ENCODE data around the gene GREB1.
"Not testable (repeated sequence)": the region's sequence is repeated elsewhere in the genome, so short reads cannot be mapped to it uniquely, and the experiment has no call there.

Gene GREB1

GRCh38 chr2:11646530-11646929 is 112.7 kb downstream of the GREB1 start:
- no peak for DNase-seq

DNA sequence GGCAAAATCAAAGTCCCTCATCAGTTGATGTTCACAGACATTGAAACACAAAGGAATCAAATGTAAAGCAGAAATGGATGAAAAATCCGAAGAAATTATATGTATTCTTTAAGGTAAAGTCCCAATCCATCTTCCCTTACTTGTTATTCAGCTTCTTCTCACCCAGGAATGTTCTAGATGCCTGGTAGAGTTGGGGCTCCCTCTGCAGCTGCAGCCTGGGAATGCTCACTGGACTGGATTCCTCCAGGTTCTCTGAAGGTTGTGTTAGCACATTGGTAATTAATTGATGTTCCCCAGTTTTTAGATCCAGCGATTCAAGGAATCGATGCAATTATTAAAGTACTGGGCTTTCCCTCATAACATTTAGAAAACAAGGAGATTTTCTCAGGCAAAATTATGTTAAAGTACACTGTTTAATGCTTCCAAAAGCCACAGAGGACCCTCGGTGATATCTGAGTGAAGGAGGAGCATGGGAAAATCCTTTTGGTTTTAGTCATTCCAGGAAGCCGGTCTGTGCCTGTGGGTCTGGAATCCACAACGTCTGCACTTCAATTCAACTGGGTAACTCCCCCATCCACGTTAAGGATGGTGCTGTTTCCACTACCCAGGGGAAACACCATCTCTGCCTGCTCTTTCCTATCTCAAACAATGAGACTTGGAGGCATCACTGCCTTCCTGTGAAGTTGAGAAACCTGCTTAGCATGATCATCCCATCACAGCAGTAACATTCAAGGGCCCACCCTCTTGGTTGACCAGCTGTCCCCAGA is 114.2 kb downstream of the GREB1 start:
- no peak for DNase-seq

GRCh38 chr2:11649093-11649492 is 115.2 kb downstream of the GREB1 start:
- DNase-seq = no peak

GRCh38 chr2:11651856-11652548 is 118.2 kb downstream of the GREB1 start:
- no peak for DNase-seq

GRCh38 chr2:11652553-11652952 is 118.7 kb downstream of the GREB1 start:
- DNase-seq = no peak

GRCh38 chr2:11655495-11655894 is 121.7 kb downstream of the GREB1 start:
- DNase-seq = no peak

DNA sequence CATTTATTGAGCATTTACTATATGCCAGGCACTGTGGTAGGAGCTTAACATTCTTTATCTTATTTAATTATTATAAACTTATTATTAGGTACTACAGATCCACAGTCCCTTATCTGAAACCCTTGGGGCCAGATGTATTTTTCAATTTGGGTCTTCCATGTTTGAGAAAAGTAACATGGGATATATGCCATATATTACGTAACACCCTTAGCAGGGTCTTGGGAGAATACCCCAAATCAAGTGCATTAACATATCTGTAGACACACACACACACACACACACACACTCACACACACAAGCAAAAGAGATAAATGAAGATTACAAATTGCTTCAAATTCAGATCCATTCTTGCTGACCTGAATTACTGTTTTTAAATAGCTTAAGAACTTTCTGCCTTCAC is 122.4 kb downstream of the GREB1 start:
- no peak for DNase-seq

- DNase-seq = no peak
Measured at GRCh38 chr2:11656671-11657101, 122.8 kb downstream of the GREB1 start.

DNA sequence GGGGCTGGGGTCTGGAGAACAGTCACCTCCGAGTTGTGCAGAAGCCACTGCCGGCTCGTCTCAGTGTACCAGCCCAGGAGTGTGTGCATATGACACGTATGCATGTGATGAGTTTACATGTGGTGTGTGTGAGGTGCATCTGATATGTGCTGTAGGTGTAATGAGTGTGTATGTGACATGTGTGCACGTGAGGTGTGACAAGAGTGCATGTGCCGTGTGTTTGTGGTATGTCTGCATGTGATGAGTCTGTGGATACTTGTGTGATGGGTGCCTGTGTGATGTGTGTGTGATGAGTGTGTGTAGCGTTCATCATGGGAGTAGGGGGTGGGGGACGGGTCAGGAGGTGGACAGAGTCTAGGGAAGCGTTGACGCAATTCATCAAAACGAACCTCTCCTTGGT is 123.3 kb downstream of the GREB1 start:
- no peak for DNase-seq

DNA sequence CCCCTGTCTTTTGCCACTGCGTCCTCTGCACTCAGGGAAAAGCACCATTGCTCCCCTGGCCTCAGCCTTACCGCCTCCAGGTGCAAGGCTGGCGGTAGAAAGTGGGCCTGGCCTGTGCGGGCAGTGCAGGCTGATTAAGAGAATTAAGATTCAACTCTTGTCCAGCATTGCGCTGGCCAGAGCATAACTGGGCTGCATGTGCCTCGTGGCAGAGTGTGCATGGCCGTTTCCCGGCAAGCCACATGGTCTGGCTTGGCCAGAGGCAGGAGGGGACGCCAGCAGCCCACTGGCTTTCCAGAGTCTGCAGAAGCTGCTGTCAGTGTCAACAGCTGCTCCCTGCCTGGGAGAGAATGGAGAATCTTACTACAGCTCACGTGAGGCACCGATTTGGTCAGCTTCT is 123.8 kb downstream of the GREB1 start:
- no peak for DNase-seq

GRCh38 chr2:11658208-11659114 is 124.6 kb downstream of the GREB1 start:
- DNase-seq = no peak

GRCh38 chr2:11659115-11659475 is 125.2 kb downstream of the GREB1 start:
- DNase-seq = no peak

DNA sequence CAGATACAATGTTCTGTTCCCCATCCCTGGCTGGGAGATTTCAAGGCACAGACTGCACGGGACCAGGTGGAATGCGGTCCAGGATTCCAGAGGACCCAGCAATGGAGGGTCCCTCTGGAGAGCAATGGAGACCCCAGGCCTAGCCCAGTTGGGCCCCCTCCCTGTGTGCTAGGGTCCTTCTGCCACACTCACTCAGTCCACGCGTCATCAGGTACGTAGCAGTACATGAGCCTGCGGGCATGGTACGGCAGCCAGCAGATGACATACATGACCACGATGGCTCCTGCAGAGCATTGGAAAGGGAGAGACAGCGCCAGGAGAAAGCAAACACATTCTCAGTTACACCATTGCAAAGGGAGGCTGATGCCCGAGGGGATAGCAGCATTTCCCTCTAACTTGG is 126.0 kb downstream of the GREB1 start:
- DNase-seq = no peak

GRCh38 chr2:11660396-11660795 is 126.6 kb downstream of the GREB1 start:
- DNase-seq = not testable (repeated sequence)

DNA sequence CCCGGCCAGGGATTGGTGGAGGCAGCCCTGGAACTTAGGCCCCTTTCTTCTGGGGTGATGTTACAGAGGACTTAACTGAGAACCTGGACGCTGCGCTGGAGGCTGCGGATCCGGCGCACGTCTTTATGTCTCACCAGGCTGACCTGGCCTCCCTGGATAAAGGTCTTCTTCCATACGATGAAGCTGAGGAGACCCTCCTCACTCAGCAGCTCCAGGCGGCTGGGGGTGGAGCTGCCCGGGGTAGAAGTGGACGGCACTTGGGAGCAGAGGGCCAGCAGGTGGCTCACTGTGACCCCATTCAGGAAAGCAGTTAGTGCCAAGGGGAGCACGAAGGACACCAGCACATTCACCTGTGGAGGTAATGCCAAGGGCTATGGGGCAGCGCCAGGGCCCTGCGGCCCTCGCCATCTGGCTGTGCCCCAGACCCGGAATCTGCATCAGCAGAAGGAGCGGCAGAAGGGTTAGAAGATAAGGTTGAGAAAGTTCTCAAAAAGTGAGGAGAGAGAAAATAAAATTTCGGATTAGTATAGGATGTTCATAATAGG is 128.1 kb downstream of the GREB1 start:
- DNase-seq = no peak

DNA sequence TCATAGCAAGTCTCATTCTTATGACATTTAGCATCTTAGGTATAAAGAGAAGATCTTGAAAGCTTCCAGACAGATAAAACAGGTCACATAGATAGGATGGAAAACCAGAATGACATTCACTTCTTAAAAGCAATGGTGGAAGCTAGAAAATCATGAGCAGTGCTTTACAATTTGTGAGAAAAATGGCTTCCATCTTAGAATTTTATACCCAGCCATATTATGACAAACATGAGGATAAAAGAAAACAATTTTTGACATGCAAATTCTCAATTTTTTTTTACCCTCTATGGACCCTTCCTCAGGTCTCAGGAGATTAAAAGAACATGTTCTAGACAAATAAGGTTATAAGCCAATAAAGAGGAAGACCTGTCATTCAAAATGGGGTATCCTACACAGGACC is 129.0 kb downstream of the GREB1 start:
- no peak for DNase-seq

DNA sequence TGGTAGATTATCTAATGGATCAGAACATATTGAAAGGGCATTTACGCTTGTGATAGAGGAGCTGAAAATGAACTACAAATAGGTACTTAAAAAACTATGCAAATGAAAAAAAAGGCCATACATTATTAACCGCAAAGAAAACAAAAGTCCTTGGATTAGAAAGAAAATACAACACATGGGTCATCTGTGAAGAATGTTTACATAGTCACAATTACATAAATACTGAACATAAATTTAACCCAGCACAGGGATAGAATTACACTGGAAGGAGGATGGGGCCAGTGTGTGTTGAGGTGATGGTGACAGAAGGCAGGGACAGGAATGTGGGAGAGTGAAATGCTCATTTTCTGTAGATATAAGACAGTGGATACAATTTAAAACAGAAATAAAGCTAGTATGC is 129.6 kb downstream of the GREB1 start:
- no peak for DNase-seq

DNA sequence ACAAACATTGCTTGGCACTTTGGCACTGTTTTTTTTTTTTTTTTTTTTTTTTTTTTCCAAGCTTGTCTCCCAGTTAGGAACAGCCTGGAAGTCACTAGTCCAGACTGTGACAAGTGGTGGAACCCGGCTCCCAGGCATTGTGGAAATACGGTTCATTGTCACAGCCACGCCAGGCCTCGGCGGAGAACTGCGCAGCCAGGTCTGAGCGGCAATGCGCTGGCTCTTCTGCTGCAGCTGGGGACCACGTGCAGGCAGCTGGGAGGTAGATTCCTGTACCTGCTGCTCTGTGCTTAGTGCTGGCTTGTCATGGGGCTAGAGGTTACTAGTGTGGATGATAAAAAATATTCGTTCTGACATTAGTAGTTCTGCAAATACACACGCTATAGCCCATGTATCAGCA is 131.2 kb downstream of the GREB1 start:
- DNase-seq = no peak

DNA sequence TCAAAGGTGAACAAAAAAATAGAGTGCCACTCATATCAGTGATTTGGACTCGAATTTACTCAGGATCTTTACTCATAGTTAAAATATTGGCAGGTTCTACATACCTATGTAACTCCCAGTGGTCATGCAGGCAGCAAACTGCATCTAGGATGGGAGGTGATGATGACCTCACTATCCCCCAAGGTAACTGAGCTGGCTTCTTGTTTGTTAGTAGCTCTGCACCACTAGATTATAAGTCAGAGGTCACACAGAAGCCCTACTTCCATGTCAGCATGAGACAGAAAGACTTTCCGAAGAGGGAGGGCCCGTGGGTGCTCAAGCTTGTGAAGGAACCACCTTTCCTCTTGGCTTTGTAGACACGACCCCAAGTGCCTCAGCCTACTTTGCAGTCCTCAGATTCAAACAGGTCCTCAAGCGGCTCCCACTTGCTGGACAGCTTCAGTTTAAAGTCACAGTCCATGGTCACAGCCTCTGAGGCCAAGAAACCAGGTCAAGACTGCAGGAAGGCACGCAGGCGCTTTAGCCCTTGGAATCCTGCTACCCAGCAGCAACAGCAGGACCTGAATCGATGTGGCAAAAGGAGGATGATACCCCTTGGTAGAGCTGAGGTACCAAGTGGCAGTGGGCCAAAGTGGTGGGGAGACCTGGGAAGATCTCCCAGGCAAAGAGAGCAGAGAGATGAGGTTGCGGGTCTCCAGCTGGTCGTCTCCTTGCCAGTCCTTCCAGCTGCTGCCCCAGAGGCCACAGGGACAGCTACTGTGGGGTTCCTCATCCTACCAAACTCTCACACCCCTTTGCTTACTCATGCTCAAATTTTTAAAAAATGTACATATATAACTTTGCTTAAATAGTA is 131.9 kb downstream of the GREB1 start:
- DNase-seq = no peak

DNA sequence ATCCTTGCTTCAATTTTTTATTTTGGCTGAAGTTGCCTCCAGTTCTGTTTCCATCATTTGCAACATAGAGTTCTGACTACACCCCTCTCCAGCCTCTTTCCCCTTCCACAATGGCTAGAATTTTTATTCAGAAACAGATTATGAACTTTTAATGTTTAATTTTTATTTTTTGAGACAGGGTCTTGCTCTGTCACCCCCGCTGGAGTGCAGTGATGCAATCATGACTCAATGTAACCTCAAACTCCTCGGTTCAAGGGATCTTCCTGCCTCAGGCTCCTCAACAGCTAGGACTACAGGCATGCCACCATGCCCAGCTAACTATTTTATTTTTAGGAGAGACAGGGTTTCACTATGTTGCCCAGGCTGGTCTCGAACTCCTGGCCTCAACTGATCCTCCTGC is 133.3 kb downstream of the GREB1 start:
- no peak for DNase-seq

- no peak for DNase-seq
Measured at GRCh38 chr2:11667866-11668637, 134.2 kb downstream of the GREB1 start.
